Prostate gland (tissue), 2 donors: Measurements from ENCODE around the gene LENG8. TPM values are rescaled to one million over a fixed set of nuclear protein-coding genes. Genes with fewer than 3 reads are reported as not detected.

Experiments
- DNase-seq: peaks from one replicate; pipeline ENCODE4 v3.0.0-alpha.2; 2019; ENCODE audit warnings: low spot score
- H3K27ac ChIP-seq, 2 donors: fragments of 200-600 bp; sonication (generic); 2 replicates each; pipeline ENCODE4 v1.5.1; 2017 to 2019
- H3K27me3 ChIP-seq: fragments of 200-600 bp; sonication (generic); replicated peaks from 2 replicates; pipeline ENCODE4 v1.5.1; 2019; ENCODE audit not compliant: insufficient read depth
- H3K36me3 ChIP-seq, 2 donors: fragments of 200-600 bp; sonication (generic); 1 replicate in 1 of 2; 2 replicates in 1 of 2; pipeline versions ENCODE4 v1.5.1 to v1.8.1; 2017 to 2019
- H3K4me1 ChIP-seq: fragments of 200-600 bp; sonication (generic); replicated peaks from 2 replicates; pipeline ENCODE4 v1.5.1; 2019
- H3K4me3 ChIP-seq, 2 donors: fragments of 200-600 bp; sonication (generic); 2 replicates each; pipeline ENCODE4 v1.5.1; 2017 to 2019
- H3K9me3 ChIP-seq: fragments of 200-600 bp; sonication (generic); 2 replicates; pipeline ENCODE4 v1.5.1; 2017
- POLR2A ChIP-seq: fragments of 450-650 bp; IDR thresholded peaks from one replicate; pipeline ENCODE4 v1.6.1; 2016; ENCODE audit warnings: antibody characterized with exemption, mild to moderate bottlenecking
- POLR2AphosphoS5 ChIP-seq: sonication (generic); formaldehyde crosslinking; IDR thresholded peaks from one replicate; pipeline ENCODE4 v1.6.1; 2017; ENCODE audit warnings: antibody characterized with exemption
- WGBS: methylation state at CpG from one replicate; pipeline ENCODE4 v1.1.5; 2018; 5-methylcytosine and 5-hydroxymethylcytosine counted together
- intact Hi-C: fragments of 100-400 bp; cut with DNase I; formaldehyde crosslinking; loops from one replicate; pipeline ENCODE4 v1.14.2; 2022
- total RNA-seq, 2 donors: library from RNA; depleted of rRNA; stranded (reverse); fragments of >200 nt; gene quantifications; one replicate each; pipeline ENCODE4 v1.1.0, GENCODE V29; 2016
- TF ChIP-seq, protein P1 (sequence below), 4 experiments: fragments of 200-600 bp in 2 of 4; fragments of 450-650 bp in 2 of 4; sonication (generic) in 2 of 4; IDR thresholded peaks; 1 replicate in 3 of 4; 2 replicates in 1 of 4; pipeline ENCODE4 v1.5.1; 2016 to 2019; ENCODE audit warnings: antibody characterized with exemption in 4 of 4, mild to moderate bottlenecking in 2 of 4, moderate library complexity in 2 of 4

LENG8 gene
- total RNA-seq, 2 donors from 2014 or later = 111 to 292 TPM

DNA sequence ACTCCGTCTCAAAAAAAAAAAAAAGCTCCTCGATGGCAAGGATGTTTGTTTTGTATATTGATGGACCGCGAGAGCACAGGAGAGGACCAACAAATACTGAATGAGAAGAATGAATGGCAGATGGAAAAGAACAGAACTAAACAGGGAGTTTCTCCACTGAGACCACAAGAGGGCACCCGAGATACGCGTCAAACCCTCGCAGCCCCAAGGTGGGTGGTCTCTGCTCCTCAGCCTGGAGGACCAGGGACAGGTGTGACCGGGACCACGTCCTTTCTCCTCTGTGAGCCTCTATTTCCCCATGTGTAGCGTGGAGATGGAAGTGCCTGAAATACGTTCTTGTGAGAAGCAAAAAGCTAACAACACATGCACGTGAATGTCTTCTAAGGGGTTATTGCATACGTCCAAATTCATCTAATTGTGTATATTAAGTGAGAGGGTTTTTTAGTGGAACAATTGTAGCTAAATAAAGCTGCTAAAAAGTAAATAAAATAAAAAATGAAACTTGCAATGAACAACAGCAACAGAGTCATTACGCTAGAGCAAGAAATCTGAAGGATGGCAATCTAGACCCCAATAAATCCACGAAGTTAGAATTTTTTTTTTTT is 32.4 kb downstream of the LENG8 start:
- Histone ChIP-seq H3K4me3 (no peak overlapping the region), H3K36me3 (no peaks in the 10 kb centered on the region), H3K9me3 (no peaks in the 10 kb centered on the region), H3K4me1 (no peaks in the 10 kb centered on the region), H3K27ac (no peak overlapping the region), H3K27me3 (no peaks in the 10 kb centered on the region)
- intact Hi-C loops = loop anchor here (10.0 kb wide), 1 partner anchor 193 kb away; no protein-coding TSS in a partner anchor
- no peak for DNase-seq
- WGBS = 10% methylated on average over 16 of the region's 16 CpGs
- TF ChIP-seq, protein P1, sequence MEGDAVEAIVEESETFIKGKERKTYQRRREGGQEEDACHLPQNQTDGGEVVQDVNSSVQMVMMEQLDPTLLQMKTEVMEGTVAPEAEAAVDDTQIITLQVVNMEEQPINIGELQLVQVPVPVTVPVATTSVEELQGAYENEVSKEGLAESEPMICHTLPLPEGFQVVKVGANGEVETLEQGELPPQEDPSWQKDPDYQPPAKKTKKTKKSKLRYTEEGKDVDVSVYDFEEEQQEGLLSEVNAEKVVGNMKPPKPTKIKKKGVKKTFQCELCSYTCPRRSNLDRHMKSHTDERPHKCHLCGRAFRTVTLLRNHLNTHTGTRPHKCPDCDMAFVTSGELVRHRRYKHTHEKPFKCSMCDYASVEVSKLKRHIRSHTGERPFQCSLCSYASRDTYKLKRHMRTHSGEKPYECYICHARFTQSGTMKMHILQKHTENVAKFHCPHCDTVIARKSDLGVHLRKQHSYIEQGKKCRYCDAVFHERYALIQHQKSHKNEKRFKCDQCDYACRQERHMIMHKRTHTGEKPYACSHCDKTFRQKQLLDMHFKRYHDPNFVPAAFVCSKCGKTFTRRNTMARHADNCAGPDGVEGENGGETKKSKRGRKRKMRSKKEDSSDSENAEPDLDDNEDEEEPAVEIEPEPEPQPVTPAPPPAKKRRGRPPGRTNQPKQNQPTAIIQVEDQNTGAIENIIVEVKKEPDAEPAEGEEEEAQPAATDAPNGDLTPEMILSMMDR (IDR thresholded peaks at IDR 0.05) = peak in 3 of 4 experiments; percentile 19 to 45 (median 42)
- TF ChIP-seq POLR2AphosphoS5 (no peak), POLR2A (no peak)

DNA sequence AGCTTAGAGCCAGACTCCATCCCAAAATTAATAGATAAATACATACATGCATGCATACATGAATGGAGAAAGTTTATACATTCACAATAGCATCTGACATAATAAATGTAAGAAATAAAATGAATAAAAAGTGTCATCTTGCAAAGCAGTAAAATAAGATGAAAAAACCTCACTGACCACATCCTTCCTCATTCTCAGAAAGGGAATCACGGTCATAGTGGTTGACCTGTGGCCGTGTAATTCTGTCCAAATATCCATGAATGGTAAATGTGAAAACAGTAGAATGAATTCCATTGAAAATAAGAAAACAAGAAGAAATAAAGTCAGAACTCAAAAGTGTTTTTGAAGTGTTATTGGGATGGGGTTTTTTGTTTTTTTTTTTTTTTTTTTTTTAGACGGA is 33.9 kb downstream of the LENG8 start:
- Histone ChIP-seq H3K36me3 (no peaks in the 10 kb centered on the region), H3K27me3 (no peaks in the 10 kb centered on the region), H3K27ac (no peak overlapping the region), H3K4me3 (no peak overlapping the region), H3K4me1 (no peaks in the 10 kb centered on the region), H3K9me3 (no peaks in the 10 kb centered on the region)
- intact Hi-C loops = loop anchor here (10.0 kb wide), 1 partner anchor 192 kb away; no protein-coding TSS in a partner anchor
- no peak for TF ChIP-seq POLR2AphosphoS5
- TF ChIP-seq, protein P1 (IDR thresholded peaks at IDR 0.05) = no peak
- no peak for TF ChIP-seq POLR2A
- WGBS = 78% methylated on average over 3 of the region's 3 CpGs
- DNase-seq = no peak

DNA sequence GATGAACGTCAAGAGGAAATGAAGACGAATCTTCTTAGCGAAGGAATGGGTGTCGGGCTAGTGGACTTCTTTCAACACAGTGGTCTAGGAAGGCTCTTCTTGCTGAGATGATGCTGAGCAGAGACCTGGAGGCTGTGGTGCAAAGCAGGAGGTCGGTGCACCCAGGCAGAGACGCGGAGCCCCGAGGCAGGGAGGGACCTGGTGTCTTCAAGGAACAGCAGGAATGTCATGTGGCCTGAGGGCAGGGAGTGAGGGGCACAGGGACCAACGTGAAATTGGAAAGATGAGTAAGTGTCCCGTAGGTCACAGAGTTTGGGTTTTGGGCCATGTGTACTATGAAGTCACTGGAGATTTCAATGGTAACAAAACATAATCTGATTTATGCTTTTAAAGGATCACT is 35.5 kb downstream of the LENG8 start:
- DNase-seq = no peak
- intact Hi-C loops = loop anchor here (10.0 kb wide), 1 partner anchor 190 kb away; no protein-coding TSS in a partner anchor
- no peak overlapping the region for H3K4me3 ChIP-seq
- TF ChIP-seq, protein P1 (IDR thresholded peaks at IDR 0.05) = no peak
- TF ChIP-seq POLR2AphosphoS5 (no peak), POLR2A (no peak)
- no peaks in the 10 kb centered on the region for H3K4me1 ChIP-seq
- no peaks in the 10 kb centered on the region for H3K36me3 ChIP-seq
- WGBS = 78% methylated on average over 10 of the region's 10 CpGs
- H3K27ac ChIP-seq = no peak overlapping the region
- no peaks in the 10 kb centered on the region for H3K9me3 ChIP-seq
- H3K27me3 ChIP-seq = no peaks in the 10 kb centered on the region

DNA sequence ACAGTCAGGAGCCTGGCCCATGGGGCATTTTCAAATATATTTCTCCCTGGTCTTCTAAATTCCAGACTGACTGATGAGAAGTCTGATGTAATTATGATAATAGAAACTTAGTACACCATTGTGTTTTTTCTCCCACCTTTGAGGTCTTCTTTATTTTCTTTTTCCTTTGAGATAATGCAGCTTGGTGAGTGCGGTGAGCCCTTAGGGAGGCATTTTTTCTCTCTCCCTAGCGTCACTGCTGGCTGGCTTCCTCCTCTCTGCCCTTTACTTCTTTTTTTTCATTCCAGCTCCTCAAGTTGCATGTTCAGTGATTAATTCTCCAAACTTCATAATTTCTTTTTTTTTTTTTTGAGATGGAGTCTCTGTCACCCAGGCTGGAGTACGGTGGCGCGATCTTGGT is 36.9 kb downstream of the LENG8 start:
- Histone ChIP-seq H3K4me3 (no peak overlapping the region), H3K4me1 (no peaks in the 10 kb centered on the region), H3K36me3 (no peaks in the 10 kb centered on the region), H3K9me3 (no peaks in the 10 kb centered on the region), H3K27ac (no peak overlapping the region), H3K27me3 (no peaks in the 10 kb centered on the region)
- TF ChIP-seq POLR2AphosphoS5 (no peak), POLR2A (no peak)
- TF ChIP-seq, protein P1 (IDR thresholded peaks at IDR 0.05) = no peak
- intact Hi-C loops = loop anchor here (10.0 kb wide), 1 partner anchor 189 kb away; no protein-coding TSS in a partner anchor
- no peak for DNase-seq
- 60% methylated on average over 5 of the region's 5 CpGs for WGBS

DNA sequence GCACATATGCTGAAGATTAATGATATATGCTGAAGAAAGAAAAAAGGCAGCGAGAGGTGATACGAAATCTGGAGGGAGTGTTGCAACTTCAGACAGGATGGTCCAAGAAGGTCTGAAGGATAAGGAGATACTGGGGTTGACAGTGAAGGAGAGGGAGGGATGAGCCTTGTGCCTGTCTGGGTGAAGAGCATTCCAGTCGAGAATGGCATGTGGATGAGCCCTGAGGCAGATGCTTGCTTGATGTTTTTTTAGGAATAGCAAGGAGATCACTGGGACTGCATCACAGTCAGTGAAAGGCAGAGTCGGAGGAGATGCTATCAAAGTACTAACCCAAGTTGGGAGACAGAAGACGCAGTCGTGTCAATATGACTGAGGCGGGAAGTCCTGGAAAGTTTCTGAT is 40.3 kb downstream of the LENG8 start:
- Histone ChIP-seq H3K4me1 (no peaks in the 10 kb centered on the region), H3K36me3 (no peaks in the 10 kb centered on the region), H3K4me3 (no peak overlapping the region), H3K27me3 (peaks cover 3% of the 10 kb centered on the region), H3K9me3 (no peaks in the 10 kb centered on the region), H3K27ac (no peak overlapping the region)
- TF ChIP-seq POLR2A (no peak), POLR2AphosphoS5 (no peak)
- TF ChIP-seq, protein P1 (IDR thresholded peaks at IDR 0.05) = no peak
- WGBS = 60% methylated on average over 7 of the region's 7 CpGs
- DNase-seq = no peak
- intact Hi-C loops = loop anchor here (10.0 kb wide), 1 partner anchor 185 kb away; no protein-coding TSS in a partner anchor
